Measurements from ENCODE around the gene RASGEF1C. TPM values are rescaled to one million over a fixed set of nuclear protein-coding genes. Genes with fewer than 3 reads are reported as not detected.

RASGEF1C gene
- polyA plus RNA-seq, 4 donors, result 0.46 to 0.75 (median 0.64) TPM

- DNase-seq (ENCODE audit: low read depth in 4 of 4, low spot score in 2 of 4), result peak in 1 of 4 donors; percentile 53
Observed at GRCh38 chr5:180070756-180071530, 138.1 kb downstream of the RASGEF1C start.

GRCh38 chr5:180069589-180070247 lies 139.3 kb downstream of the RASGEF1C start:
- DNase-seq (ENCODE audit: low read depth in 4 of 4, low spot score in 2 of 4), result no peak

GRCh38 chr5:180068519-180069090 lies 140.4 kb downstream of the RASGEF1C start:
- DNase-seq (ENCODE audit: low read depth in 4 of 4, low spot score in 2 of 4), result no peak

- no peak for DNase-seq (ENCODE audit: low read depth in 4 of 4, low spot score in 2 of 4)
Observed at GRCh38 chr5:180067986-180068385, 141.0 kb downstream of the RASGEF1C start.

GRCh38 chr5:180060192-180060591 lies 148.8 kb downstream of the RASGEF1C start:
- no peak for DNase-seq (ENCODE audit: low read depth in 4 of 4, low spot score in 2 of 4)

GRCh38 chr5:180059326-180059725 lies 149.7 kb downstream of the RASGEF1C start:
- no peak for DNase-seq (ENCODE audit: low read depth in 4 of 4, low spot score in 2 of 4)

- DNase-seq (ENCODE audit: low read depth in 4 of 4, low spot score in 2 of 4), result no peak
Observed at GRCh38 chr5:180056153-180056552, 152.9 kb downstream of the RASGEF1C start.

- no peak for DNase-seq (ENCODE audit: low read depth in 4 of 4, low spot score in 2 of 4)
Observed at GRCh38 chr5:180054226-180054625, 154.8 kb downstream of the RASGEF1C start.

- DNase-seq (ENCODE audit: low read depth in 4 of 4, low spot score in 2 of 4), result no peak
Observed at GRCh38 chr5:180053061-180053602, 155.9 kb downstream of the RASGEF1C start.

- no peak for DNase-seq (ENCODE audit: low read depth in 4 of 4, low spot score in 2 of 4)
Observed at GRCh38 chr5:180052211-180052818, 156.7 kb downstream of the RASGEF1C start.

Other genes starting within 250 kb of the RASGEF1C start
- 10 to 100 TPM; 71.0 to 77.0 (median 74.7) TPM for gene RNF130, start 137.5 kb downstream of the RASGEF1C start, polyA plus RNA-seq (ENCODE audit: insufficient read length in 4 of 4)
- 10 to 100 TPM; 37.5 to 40.2 (median 39.9) TPM for gene MAPK9, start 82.9 kb upstream of the RASGEF1C start, polyA plus RNA-seq (ENCODE audit: insufficient read length in 4 of 4)
- gene GFPT2, start 144.1 kb upstream of the RASGEF1C start, polyA plus RNA-seq (ENCODE audit: insufficient read length in 4 of 4), result 1 to 10 TPM; 5.0 to 5.8 (median 5.4) TPM